ENCODE results near the gene HMGCR.

HMGCR gene

DNA sequence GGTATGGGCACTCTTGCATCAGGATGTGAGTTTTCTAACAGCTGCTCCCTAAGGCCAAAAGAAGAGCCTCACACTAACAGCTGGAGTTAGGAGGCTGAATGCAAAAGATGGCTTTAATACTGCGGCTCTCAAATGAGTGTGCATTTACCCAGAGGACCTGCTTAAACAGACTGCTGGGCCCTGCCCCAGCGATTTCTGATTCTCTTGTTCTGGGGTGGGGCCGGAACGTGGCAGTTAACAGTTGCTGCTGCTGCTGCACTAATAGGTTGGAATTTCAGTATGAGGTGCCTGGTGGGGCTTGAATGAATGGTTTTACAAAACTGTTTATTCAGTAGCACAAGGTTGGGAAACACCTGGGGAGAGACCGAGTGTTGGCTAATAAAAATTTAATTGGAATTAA lies 26.1 kb downstream of the HMGCR start:
- Histone ChIP-seq H3K4me2 (ENCODE audit: low read length) (no peak overlapping the region), H3K36me3 (ENCODE audit: control insufficient read depth, low read length) (peaks cover 50% of the 10 kb centered on the region), H3K79me2 (ENCODE audit: control insufficient read depth, low read length) (no peaks in the 10 kb centered on the region), H3K9me3 (ENCODE audit: control insufficient read depth, insufficient read depth, low read length) (no peaks in the 10 kb centered on the region), H3K9me2 (replicated peaks; ENCODE audit: control insufficient read depth, low read length) (no peaks in the 10 kb centered on the region), H3K4me3 (ENCODE audit: low read length) (no peak overlapping the region), H3K4me1 (ENCODE audit: control insufficient read depth, low read length) (no peaks in the 10 kb centered on the region), H3F3A (ENCODE audit: control insufficient read depth, insufficient read depth) (peaks cover 35% of the 10 kb centered on the region), H3K27ac (ENCODE audit: low read depth, low read length) (no peak overlapping the region), H3K27me3 (ENCODE audit: control insufficient read depth, low read length) (no peaks in the 10 kb centered on the region), H4K20me1 (ENCODE audit: control insufficient read depth, insufficient read depth, low read depth, low read length) (no peaks in the 10 kb centered on the region)
- TF ChIP-seq EZH2phosphoT487 (IDR thresholded peaks at IDR 0.05; ENCODE audit: borderline replicate concordance, low read length): no peak
- TF ChIP-seq CTCF (IDR thresholded peaks at IDR 0.05; ENCODE audit: low read depth, low read length, poor library complexity, severe bottlenecking): no peak

GRCh38 chr5:75363726-75364495 lies 26.9 kb downstream of the HMGCR start:
- no peaks in the 10 kb centered on the region for H3K9me3 ChIP-seq (ENCODE audit: control insufficient read depth, insufficient read depth, low read length)
- H3K36me3 ChIP-seq (ENCODE audit: control insufficient read depth, low read length): peaks cover 42% of the 10 kb centered on the region
- no peaks in the 10 kb centered on the region for H3K9me2 ChIP-seq (replicated peaks; ENCODE audit: control insufficient read depth, low read length)
- no peak overlapping the region for H3K27ac ChIP-seq (ENCODE audit: low read depth, low read length)
- H3K4me1 ChIP-seq (ENCODE audit: control insufficient read depth, low read length): no peaks in the 10 kb centered on the region
- TF ChIP-seq EZH2phosphoT487 (IDR thresholded peaks at IDR 0.05; ENCODE audit: borderline replicate concordance, low read length) (no peak), CTCF (IDR thresholded peaks at IDR 0.05; ENCODE audit: low read depth, low read length, poor library complexity, severe bottlenecking) (no peak)
- H3K79me2 ChIP-seq (ENCODE audit: control insufficient read depth, low read length): no peaks in the 10 kb centered on the region
- peaks cover 28% of the 10 kb centered on the region for H3F3A ChIP-seq (ENCODE audit: control insufficient read depth, insufficient read depth)
- H3K4me2 ChIP-seq (ENCODE audit: low read length): no peak overlapping the region
- H3K4me3 ChIP-seq (ENCODE audit: low read length): no peak overlapping the region
- no peaks in the 10 kb centered on the region for H3K27me3 ChIP-seq (ENCODE audit: control insufficient read depth, low read length)
- H4K20me1 ChIP-seq (ENCODE audit: control insufficient read depth, insufficient read depth, low read depth, low read length): no peaks in the 10 kb centered on the region

GRCh38 chr5:75364571-75365280 lies 27.7 kb downstream of the HMGCR start:
- Histone ChIP-seq H3K27me3 (ENCODE audit: control insufficient read depth, low read length) (no peaks in the 10 kb centered on the region), H3K27ac (ENCODE audit: low read depth, low read length) (no peak overlapping the region), H3K9me3 (ENCODE audit: control insufficient read depth, insufficient read depth, low read length) (no peaks in the 10 kb centered on the region), H3K9me2 (replicated peaks; ENCODE audit: control insufficient read depth, low read length) (no peaks in the 10 kb centered on the region), H3K79me2 (ENCODE audit: control insufficient read depth, low read length) (no peaks in the 10 kb centered on the region), H3K36me3 (ENCODE audit: control insufficient read depth, low read length) (peaks cover 34% of the 10 kb centered on the region), H3K4me1 (ENCODE audit: control insufficient read depth, low read length) (no peaks in the 10 kb centered on the region), H4K20me1 (ENCODE audit: control insufficient read depth, insufficient read depth, low read depth, low read length) (no peaks in the 10 kb centered on the region), H3K4me3 (ENCODE audit: low read length) (no peak overlapping the region), H3F3A (ENCODE audit: control insufficient read depth, insufficient read depth) (peaks cover 28% of the 10 kb centered on the region), H3K4me2 (ENCODE audit: low read length) (no peak overlapping the region)
- TF ChIP-seq EZH2phosphoT487 (IDR thresholded peaks at IDR 0.05; ENCODE audit: borderline replicate concordance, low read length): no peak
- TF ChIP-seq CTCF (IDR thresholded peaks at IDR 0.05; ENCODE audit: low read depth, low read length, poor library complexity, severe bottlenecking): no peak

Data from DOHH2 (cell line).